Endothelial cell (in vitro differentiated cells): ENCODE measurements around the gene SOX5. TPM values are rescaled to one million over a fixed set of nuclear protein-coding genes. Genes with fewer than 3 reads are reported as not detected.

Source experiments
- DNase-seq: peaks from one replicate; pipeline ENCODE4 v3.0.0; 2021; ENCODE audit warnings: low spot score
- H3K27ac Mint-ChIP-seq: one replicate; pipeline ENCODE4 v1.8.0; 2021; ENCODE audit warnings: mixed read lengths, inconsistent platforms; ENCODE audit not compliant: unreplicated experiment
- H3K27me3 Mint-ChIP-seq: one replicate; pipeline ENCODE4 v1.8.0; 2021; ENCODE audit warnings: mild to moderate bottlenecking, moderate library complexity, mixed read lengths, inconsistent platforms; ENCODE audit not compliant: unreplicated experiment
- H3K36me3 Mint-ChIP-seq: one replicate; pipeline ENCODE4 v1.8.0; 2021; ENCODE audit warnings: mild to moderate bottlenecking, low read depth, mixed read lengths, inconsistent platforms; ENCODE audit not compliant: unreplicated experiment
- H3K4me1 Mint-ChIP-seq: one replicate; pipeline ENCODE4 v1.8.0; 2021; ENCODE audit warnings: mild to moderate bottlenecking, mixed read lengths, inconsistent platforms; ENCODE audit not compliant: unreplicated experiment
- H3K4me3 Mint-ChIP-seq: one replicate; pipeline ENCODE4 v1.8.0; 2021; ENCODE audit warnings: mild to moderate bottlenecking, mixed read lengths, inconsistent platforms; ENCODE audit not compliant: unreplicated experiment
- H3K9me3 Mint-ChIP-seq: one replicate; pipeline ENCODE4 v1.8.0; 2021; ENCODE audit warnings: mixed read lengths, inconsistent platforms; ENCODE audit not compliant: unreplicated experiment
- total RNA-seq: library from RNA; stranded (reverse); fragmentation: NEBNext Ultra II Directional; extraction: Animal tissue kit (Norgen Biotek cat#: 25700); gene quantifications from one replicate; pipeline ENCODE4 v1.2.1, GENCODE V29; 2021; ENCODE audit not compliant: unreplicated experiment
- TF ChIP-seq, protein P1 (sequence below): fragments of 200-600 bp; sonication (generic); IDR thresholded peaks from one replicate; pipeline ENCODE4 v1.5.0; 2021; ENCODE audit warnings: antibody characterized with exemption; ENCODE audit not compliant: unreplicated experiment

SOX5 gene
- total RNA-seq, 1 donor from 2014 or later = 23.1 TPM

DNA sequence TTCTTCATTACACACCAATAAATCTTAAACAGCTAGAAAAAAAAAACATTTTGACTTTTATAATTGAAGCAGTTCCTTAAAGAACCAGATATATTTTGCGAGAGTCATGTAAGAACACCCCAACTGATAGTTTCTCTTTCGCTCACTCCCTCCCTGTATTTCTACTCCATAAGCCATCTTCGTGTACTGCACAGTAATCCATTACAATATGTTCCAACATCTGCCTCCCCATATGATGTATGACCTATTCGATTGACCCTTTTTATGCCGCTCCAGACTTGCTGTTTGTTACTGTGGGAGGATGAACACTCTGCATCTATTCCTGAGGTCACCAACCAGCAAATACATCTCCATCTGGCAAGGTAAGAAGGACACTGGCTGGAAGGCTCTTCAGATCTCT, 331.7 kb downstream of the SOX5 start:
- no peaks in the 10 kb centered on the region for H3K36me3 Mint-ChIP-seq
- no peak for DNase-seq
- no peak overlapping the region for H3K4me3 Mint-ChIP-seq
- H3K27me3 Mint-ChIP-seq = peaks cover 2% of the 10 kb centered on the region
- H3K9me3 Mint-ChIP-seq = no peaks in the 10 kb centered on the region
- H3K27ac Mint-ChIP-seq = no peak overlapping the region
- H3K4me1 Mint-ChIP-seq = no peaks in the 10 kb centered on the region
- TF ChIP-seq, protein P1, sequence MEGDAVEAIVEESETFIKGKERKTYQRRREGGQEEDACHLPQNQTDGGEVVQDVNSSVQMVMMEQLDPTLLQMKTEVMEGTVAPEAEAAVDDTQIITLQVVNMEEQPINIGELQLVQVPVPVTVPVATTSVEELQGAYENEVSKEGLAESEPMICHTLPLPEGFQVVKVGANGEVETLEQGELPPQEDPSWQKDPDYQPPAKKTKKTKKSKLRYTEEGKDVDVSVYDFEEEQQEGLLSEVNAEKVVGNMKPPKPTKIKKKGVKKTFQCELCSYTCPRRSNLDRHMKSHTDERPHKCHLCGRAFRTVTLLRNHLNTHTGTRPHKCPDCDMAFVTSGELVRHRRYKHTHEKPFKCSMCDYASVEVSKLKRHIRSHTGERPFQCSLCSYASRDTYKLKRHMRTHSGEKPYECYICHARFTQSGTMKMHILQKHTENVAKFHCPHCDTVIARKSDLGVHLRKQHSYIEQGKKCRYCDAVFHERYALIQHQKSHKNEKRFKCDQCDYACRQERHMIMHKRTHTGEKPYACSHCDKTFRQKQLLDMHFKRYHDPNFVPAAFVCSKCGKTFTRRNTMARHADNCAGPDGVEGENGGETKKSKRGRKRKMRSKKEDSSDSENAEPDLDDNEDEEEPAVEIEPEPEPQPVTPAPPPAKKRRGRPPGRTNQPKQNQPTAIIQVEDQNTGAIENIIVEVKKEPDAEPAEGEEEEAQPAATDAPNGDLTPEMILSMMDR = no peak

DNA sequence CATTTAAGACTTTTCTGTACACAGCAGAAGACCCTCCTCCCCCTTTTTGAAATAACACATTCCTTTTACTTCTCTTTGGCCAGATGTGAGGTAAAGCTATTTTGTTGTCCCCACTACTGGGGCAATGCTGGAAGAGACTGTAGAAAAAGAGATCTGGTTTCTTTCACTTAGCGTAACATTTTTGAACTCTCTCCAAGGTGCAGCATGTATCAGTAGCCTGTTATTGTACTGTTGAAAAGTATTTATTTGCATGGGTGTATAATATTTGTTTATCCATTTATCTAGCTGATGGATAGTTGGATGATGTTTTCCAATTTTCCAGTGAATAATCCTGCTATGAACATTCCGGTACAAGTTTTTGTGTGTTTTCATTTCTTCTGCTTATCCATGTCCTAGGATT, 335.2 kb downstream of the SOX5 start:
- TF ChIP-seq, protein P1 = no peak
- H3K27me3 Mint-ChIP-seq = peaks cover 2% of the 10 kb centered on the region
- no peak overlapping the region for H3K4me3 Mint-ChIP-seq
- H3K9me3 Mint-ChIP-seq = no peaks in the 10 kb centered on the region
- no peaks in the 10 kb centered on the region for H3K4me1 Mint-ChIP-seq
- DNase-seq = no peak
- H3K36me3 Mint-ChIP-seq = no peaks in the 10 kb centered on the region
- no peak overlapping the region for H3K27ac Mint-ChIP-seq

DNA sequence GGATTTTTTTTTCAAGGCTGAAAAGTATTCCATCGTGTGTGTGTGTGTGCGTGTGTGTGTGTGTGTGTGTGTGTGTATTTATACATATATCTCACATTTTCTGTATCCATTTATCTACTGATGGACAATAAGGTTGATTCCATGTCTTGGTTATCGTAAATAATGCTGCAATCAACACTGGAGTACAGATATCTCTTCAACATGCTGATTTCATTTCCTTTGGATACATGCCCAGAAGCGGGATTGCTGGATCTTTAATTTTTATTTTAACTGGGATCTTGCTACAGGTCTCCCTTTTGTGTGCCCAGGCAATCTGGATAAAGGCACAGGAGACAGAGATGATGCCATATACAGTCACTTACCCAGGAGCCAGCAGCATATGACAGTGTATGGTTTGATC, 338.1 kb downstream of the SOX5 start:
- Mint-ChIP-seq H3K36me3 (no peaks in the 10 kb centered on the region), H3K27me3 (peaks cover 2% of the 10 kb centered on the region), H3K27ac (no peak overlapping the region), H3K9me3 (no peaks in the 10 kb centered on the region), H3K4me1 (no peaks in the 10 kb centered on the region), H3K4me3 (no peak overlapping the region)
- DNase-seq = no peak
- TF ChIP-seq, protein P1 = no peak

DNA sequence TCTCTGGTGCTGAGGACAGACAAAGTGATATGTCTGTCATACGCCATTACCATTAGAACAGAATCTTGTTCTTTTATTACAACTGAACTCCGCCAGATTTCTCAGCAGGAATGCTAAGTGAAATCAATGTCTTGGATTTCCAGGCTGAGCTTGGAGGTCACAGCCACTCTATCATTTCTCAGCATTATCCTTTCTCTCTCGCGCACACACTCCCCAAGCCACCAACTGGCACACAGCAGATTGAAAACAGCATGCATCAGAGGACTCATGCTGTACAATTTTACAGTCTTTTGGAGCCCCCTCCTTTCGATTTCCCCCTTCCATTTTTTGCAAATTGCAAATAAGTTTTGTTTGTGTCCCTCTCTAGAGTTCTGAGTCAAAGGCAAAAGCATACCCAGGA, 348.6 kb downstream of the SOX5 start:
- no peak for DNase-seq
- TF ChIP-seq, protein P1 = no peak
- Mint-ChIP-seq H3K4me1 (no peaks in the 10 kb centered on the region), H3K36me3 (peaks cover 21% of the 10 kb centered on the region), H3K9me3 (peaks cover 4% of the 10 kb centered on the region), H3K27ac (no peak overlapping the region), H3K27me3 (no peaks in the 10 kb centered on the region), H3K4me3 (peak overlapping the region; percentile 70)

GRCh38 chr12:23596568-23596967, 352.9 kb downstream of the SOX5 start:
- TF ChIP-seq, protein P1 = no peak
- Mint-ChIP-seq H3K9me3 (peaks cover 4% of the 10 kb centered on the region), H3K27ac (no peak overlapping the region), H3K4me3 (no peak overlapping the region), H3K36me3 (peaks cover 14% of the 10 kb centered on the region), H3K4me1 (no peaks in the 10 kb centered on the region), H3K27me3 (no peaks in the 10 kb centered on the region)
- no peak for DNase-seq
